OCI-LY7 (cell line): Measurements from ENCODE around the gene CDKN1A. TPM values are rescaled to one million over a fixed set of nuclear protein-coding genes. Genes with fewer than 3 reads are reported as not detected.
A peak's percentile ranks its signal among the peaks of the same experiment; 100 is the strongest.

Experiments
- BruUV-seq: library from RNA; stranded (reverse); fragments of 400-500 nt; replicated peaks from 2 replicates; lab custom pipeline; 2021; lab: Mats Ljungman, UMichigan
- CTCF ChIA-PET: fragments of 300-600 bp; sonication (Branson Sonifier 250); formaldehyde crosslinking; loops from one replicate; lab custom pipeline; 2022; ENCODE audit warnings: antibody characterized with exemption; ENCODE audit not compliant: unreplicated experiment; lab: Charles Lee
- POLR2A ChIA-PET: fragments of 300-600 bp; sonication (Branson Sonifier 250); formaldehyde crosslinking; loops from one replicate; lab custom pipeline; 2022; ENCODE audit warnings: antibody characterized with exemption; lab: Charles Lee
- DNase-seq: peaks from one replicate; pipeline ENCODE4 v3.0.0-alpha.2; 2015; ENCODE audit warnings: low spot score
- H2AFZ ChIP-seq: fragments of 200-600 bp; sonication (generic), shearing (Covaris generic); 2 replicates; pipeline ENCODE4 v1.6.1; 2014; ENCODE audit warnings: mild to moderate bottlenecking, antibody characterized with exemption, low read length, moderate library complexity
- H3K27ac ChIP-seq: fragments of 200-600 bp; sonication (generic); 2 replicates; pipeline ENCODE4 v1.5.1; 2014; ENCODE audit warnings: mixed run types, low read depth, mild to moderate bottlenecking, moderate library complexity, low read length, inconsistent platforms; ENCODE audit not compliant: poor library complexity, severe bottlenecking
- H3K36me3 ChIP-seq: fragments of 200-600 bp; sonication (generic); 2 replicates; pipeline ENCODE4 v1.6.1; 2014; ENCODE audit warnings: mild to moderate bottlenecking, antibody characterized with exemption, low read length, moderate library complexity, mixed read lengths; ENCODE audit not compliant: insufficient read depth
- H3K4me1 ChIP-seq: fragments of 200-600 bp; sonication (generic); 2 replicates; pipeline ENCODE4 v1.5.1; 2014; ENCODE audit warnings: mild to moderate bottlenecking, low read length; ENCODE audit not compliant: insufficient read depth, poor library complexity, severe bottlenecking
- H3K4me2 ChIP-seq: fragments of 200-600 bp; sonication (generic); 2 replicates; pipeline ENCODE4 v1.6.1; 2014; ENCODE audit warnings: mild to moderate bottlenecking, low read length
- H3K4me3 ChIP-seq: fragments of 200-600 bp; sonication (generic); 2 replicates; pipeline ENCODE4 v1.5.1; 2014; ENCODE audit warnings: mild to moderate bottlenecking, low read depth, low read length; ENCODE audit not compliant: poor library complexity, severe bottlenecking
- H3K79me2 ChIP-seq: fragments of 200-600 bp; sonication (generic); 2 replicates; pipeline ENCODE4 v1.6.1; 2016; ENCODE audit warnings: low read depth, mild to moderate bottlenecking, low read length, moderate library complexity, mixed read lengths; ENCODE audit not compliant: insufficient read depth
- H3K9me2 ChIP-seq: fragments of 200-600 bp; sonication (generic); 2 replicates; pipeline ENCODE4 v1.6.1; 2016; ENCODE audit warnings: mild to moderate bottlenecking, low read length, mixed read lengths; ENCODE audit not compliant: insufficient read depth
- H3K9me3 ChIP-seq: fragments of 200-600 bp; sonication (generic); 2 replicates; pipeline ENCODE4 v1.6.1; 2014; ENCODE audit warnings: mild to moderate bottlenecking, mixed run types, low read length, mixed read lengths
- H4K20me1 ChIP-seq: fragments of 200-600 bp; sonication (generic); 2 replicates; pipeline ENCODE4 v1.6.1; 2014; ENCODE audit warnings: mild to moderate bottlenecking, antibody characterized with exemption, low read length, moderate library complexity, mixed read lengths; ENCODE audit not compliant: insufficient read depth
- EZH2phosphoT487 ChIP-seq: fragments of 200-600 bp; sonication (generic); IDR thresholded peaks from 2 replicates; pipeline ENCODE4 v1.6.1; 2018; ENCODE audit warnings: low read depth, borderline replicate concordance, mild to moderate bottlenecking, mixed run types, antibody characterized with exemption, low read length, moderate library complexity, mixed read lengths
- intact Hi-C: fragments of 100-400 bp; cut with micrococcal nuclease; formaldehyde crosslinking; loops from one replicate; pipeline ENCODE4 v1.10.0; 2022; ENCODE audit not compliant: unreplicated experiment
- total RNA-seq, 2 experiments: library from RNA; depleted of rRNA in 1 of 2; stranded (reverse); fragments of >200 nt in 1 of 2; shearing (Covaris generic) in 1 of 2; gene quantifications; 2 replicates each; pipeline ENCODE4 v1.2.3, GENCODE V29; 2014 to 2022
- TF ChIP-seq, protein P1 (sequence below): fragments of 200-600 bp; sonication (generic); conservative IDR thresholded peaks from 2 replicates; pipeline ENCODE4 v1.5.1; 2014; ENCODE audit warnings: mild to moderate bottlenecking, antibody characterized with exemption, low read length, moderate library complexity, mixed read lengths

CDKN1A gene
- total RNA-seq, 2 experiments from 2014 or later: 0.13 to 1.3 TPM

DNA sequence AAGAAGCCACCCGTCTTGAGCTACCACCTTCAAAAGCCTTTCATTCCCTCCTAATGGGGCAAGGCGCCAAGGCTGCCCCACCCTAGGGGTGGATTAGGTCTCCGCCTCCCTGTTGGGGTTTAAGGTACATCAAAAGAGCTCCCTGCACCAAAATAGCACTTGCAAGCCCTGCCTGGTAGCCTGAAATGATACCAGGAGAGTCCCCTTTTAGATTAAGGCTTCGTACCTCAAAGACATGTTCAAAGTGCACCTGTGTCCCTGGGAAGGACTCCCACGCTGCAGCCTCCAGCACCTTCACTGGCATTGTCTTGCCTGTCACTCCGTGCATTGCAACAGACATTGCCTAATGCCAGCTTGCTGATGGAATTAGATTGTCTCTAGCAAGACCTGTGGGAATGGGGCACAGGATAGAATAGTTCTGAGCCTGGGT, 15.7 kb upstream of the CDKN1A start:
- H3K4me3 ChIP-seq: peak overlapping the region; percentile 49
- peak; percentile 57 for DNase-seq
- TF ChIP-seq, protein P1, sequence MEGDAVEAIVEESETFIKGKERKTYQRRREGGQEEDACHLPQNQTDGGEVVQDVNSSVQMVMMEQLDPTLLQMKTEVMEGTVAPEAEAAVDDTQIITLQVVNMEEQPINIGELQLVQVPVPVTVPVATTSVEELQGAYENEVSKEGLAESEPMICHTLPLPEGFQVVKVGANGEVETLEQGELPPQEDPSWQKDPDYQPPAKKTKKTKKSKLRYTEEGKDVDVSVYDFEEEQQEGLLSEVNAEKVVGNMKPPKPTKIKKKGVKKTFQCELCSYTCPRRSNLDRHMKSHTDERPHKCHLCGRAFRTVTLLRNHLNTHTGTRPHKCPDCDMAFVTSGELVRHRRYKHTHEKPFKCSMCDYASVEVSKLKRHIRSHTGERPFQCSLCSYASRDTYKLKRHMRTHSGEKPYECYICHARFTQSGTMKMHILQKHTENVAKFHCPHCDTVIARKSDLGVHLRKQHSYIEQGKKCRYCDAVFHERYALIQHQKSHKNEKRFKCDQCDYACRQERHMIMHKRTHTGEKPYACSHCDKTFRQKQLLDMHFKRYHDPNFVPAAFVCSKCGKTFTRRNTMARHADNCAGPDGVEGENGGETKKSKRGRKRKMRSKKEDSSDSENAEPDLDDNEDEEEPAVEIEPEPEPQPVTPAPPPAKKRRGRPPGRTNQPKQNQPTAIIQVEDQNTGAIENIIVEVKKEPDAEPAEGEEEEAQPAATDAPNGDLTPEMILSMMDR: no peak
- TF ChIP-seq EZH2phosphoT487: no peak
- H3K9me2 ChIP-seq: no peaks in the 10 kb centered on the region
- peak overlapping the region; percentile 79 for H3K4me2 ChIP-seq
- intact Hi-C loops: loop anchor here (1.0 to 5.0 kb wide), 4 partner anchors 19 to 94 kb away; no protein-coding TSS in a partner anchor
- CTCF ChIA-PET: interaction anchor here (0.6 to 1.5 kb wide), 4 partner anchors 11 to 96 kb away, joined by 3 to 5 read pairs (median 3); no protein-coding TSS in a partner anchor
- peak overlapping the region; percentile 63 for H3K27ac ChIP-seq
- no peak overlapping the region for H2AFZ ChIP-seq
- H3K36me3 ChIP-seq: no peaks in the 10 kb centered on the region
- no peaks in the 10 kb centered on the region for H3K9me3 ChIP-seq
- no peaks in the 10 kb centered on the region; the same call in 1 of the 2 replicates for H4K20me1 ChIP-seq
- no peaks in the 10 kb centered on the region for H3K79me2 ChIP-seq
- POLR2A ChIA-PET: interaction anchor here (0.6 to 6.1 kb wide), 8 partner anchors 10 to 280 kb away, joined by 3 to 55 read pairs (median 3); no protein-coding TSS in a partner anchor
- no TSS peak for BruUV-seq
- peaks cover 93% of the 10 kb centered on the region for H3K4me1 ChIP-seq

DNA sequence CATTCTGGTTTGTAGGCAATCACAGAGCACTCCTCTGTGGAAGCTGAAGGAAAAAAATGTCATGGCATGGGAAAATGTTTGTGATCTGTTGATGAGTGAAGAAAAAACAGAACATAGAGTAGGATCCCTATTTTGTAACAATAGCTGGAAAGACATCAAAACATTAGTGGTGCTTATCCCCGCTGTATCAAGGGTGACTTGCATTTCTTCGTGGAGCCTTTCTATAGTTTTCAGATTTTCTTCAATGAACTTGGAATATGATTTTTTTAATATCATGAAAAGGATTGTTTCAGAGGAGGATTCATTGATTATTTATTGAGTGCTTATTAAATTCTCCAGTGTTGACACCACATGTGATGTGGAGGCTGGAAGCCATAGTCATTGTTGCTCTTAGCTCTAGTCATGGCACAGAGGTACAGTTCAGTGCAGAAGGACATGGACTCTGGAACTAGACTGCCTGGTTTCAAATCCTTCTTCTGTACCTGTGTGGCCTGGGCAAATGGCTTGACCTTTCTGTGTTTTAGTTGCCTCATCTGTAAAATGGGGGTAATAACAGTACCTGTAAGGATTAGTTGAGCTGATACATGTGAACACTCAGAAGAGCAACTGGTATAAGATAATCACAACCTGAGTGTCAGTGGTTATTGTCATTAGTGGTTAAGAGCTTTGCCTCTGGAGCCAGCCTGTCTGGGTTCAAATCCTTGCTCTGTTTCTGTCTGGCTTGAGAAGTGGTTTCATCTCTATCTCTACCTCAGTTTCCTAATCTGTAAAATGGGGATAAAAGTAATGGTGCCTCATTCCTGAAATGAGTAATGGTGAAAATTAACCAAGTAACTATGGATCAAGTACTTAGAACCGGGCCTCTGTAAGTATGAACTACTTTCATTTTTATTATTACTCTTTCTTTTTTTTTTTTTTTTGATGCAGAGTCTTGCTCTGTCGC, 14.7 kb upstream of the CDKN1A start:
- H4K20me1 ChIP-seq: no peaks in the 10 kb centered on the region; the same call in 1 of the 2 replicates
- H3K4me2 ChIP-seq: peak overlapping the region; percentile 79
- TF ChIP-seq EZH2phosphoT487: no peak
- TF ChIP-seq, protein P1: no peak
- H3K79me2 ChIP-seq: no peaks in the 10 kb centered on the region
- no peaks in the 10 kb centered on the region for H3K9me2 ChIP-seq
- POLR2A ChIA-PET: interaction anchor here (1.3 to 6.1 kb wide), 4 partner anchors 11 to 54 kb away, joined by 3 to 55 read pairs (median 10); no protein-coding TSS in a partner anchor
- H3K36me3 ChIP-seq: no peaks in the 10 kb centered on the region
- BruUV-seq: no TSS peak
- CTCF ChIA-PET: interaction anchor here (1.0 to 1.4 kb wide), 3 partner anchors 10 to 49 kb away, joined by 3 to 6 read pairs (median 5); no protein-coding TSS in a partner anchor
- H3K4me3 ChIP-seq: peak overlapping the region; percentile 49
- no peak overlapping the region for H2AFZ ChIP-seq
- DNase-seq: no peak
- H3K27ac ChIP-seq: no peak overlapping the region
- no peaks in the 10 kb centered on the region for H3K9me3 ChIP-seq
- intact Hi-C loops: loop anchor here (1.0 to 5.0 kb wide), 3 partner anchors 41 to 94 kb away; no protein-coding TSS in a partner anchor
- peaks cover 90% of the 10 kb centered on the region for H3K4me1 ChIP-seq
